Forelimb muscle (tissue), 1 donor: ENCODE results near the gene SDCCAG8. TPM values are rescaled to one million over a fixed set of nuclear protein-coding genes. Genes with fewer than 3 reads are reported as not detected.

Experiments
- DNase-seq: peaks from one replicate; pipeline ENCODE4 v3.0.0-alpha.2; 2013; ENCODE audit warnings: low read depth
- polyA plus RNA-seq: library from polyadenylated mRNA; unstranded; fragments of 120-200 nt; gene quantifications from one replicate; pipeline ENCODE4 v1.2.1, GENCODE V29; 2013; ENCODE audit not compliant: insufficient read length

Gene SDCCAG8
- polyA plus RNA-seq, 1 donor = 22.9 TPM

DNA sequence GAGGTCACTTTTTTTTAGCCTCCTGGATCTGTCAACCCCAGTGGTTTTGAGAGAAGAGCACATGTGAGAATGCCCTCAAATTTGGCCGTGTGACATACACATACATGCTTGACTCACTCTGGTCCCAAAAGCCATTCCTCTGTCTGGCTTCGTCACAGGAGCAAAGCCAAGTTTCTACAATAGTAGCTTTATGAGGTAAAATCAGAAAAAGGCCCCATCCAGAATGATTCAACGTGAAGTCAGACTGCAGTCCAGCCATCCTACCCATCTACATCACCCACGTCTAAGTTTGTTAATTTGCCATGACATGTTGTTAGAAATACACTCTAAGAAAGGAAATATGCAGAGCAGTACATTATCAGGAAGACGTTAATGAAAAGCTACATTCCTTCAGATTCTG, 245.2 kb downstream of the SDCCAG8 start:
- no peak for DNase-seq

DNA sequence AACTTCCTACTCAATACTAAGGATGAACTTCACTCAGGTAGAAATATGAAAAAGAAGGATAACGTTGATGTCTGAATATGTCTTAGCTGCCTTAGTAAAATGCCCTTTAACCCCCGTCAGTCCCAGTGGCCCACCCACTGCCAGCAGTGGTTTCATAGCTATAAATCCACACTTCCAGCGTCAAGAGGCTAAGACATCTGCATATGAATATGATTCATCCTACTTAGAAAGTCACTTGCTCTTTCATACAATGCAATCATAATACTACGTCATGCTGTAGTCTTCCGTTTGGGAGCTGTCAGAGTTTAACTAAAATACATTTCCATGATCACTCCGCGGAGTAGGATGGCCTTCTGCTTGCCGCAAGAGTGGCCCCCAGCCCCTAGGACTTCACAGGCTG, 247.3 kb downstream of the SDCCAG8 start:
- DNase-seq = no peak

DNA sequence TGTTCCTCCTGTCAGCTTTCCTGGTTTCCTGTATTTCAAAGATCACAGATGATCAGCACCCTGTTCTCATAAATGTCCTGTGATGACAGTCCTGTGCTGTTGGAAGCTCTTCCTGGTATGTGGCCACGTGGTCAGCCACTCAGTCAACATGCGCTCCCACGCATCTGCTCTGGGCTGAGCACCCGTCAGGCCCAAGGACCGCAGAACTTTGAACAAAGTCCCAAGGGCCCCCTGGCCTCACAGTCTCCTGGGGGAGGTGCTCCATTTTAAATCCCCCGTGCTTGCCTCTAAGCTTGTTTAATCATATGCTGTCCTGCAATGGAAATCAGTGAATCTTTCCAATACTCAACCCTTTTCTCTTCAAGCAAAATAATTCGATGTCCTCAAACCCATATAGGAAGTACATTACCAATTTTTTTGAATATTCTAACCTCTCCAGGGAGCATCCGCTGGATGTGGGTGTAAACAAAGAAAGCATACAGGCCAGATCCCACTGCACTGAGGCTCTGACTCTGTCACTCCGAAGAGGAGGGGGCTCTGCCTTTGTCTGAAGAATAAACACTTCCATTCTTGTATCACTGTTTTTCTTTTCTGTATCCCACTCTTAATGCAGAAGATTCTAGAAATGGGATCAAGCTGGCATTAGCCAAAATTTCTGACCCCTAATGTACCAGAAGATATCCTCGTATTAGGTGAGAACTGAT, 250.3 kb downstream of the SDCCAG8 start:
- no peak for DNase-seq

DNA sequence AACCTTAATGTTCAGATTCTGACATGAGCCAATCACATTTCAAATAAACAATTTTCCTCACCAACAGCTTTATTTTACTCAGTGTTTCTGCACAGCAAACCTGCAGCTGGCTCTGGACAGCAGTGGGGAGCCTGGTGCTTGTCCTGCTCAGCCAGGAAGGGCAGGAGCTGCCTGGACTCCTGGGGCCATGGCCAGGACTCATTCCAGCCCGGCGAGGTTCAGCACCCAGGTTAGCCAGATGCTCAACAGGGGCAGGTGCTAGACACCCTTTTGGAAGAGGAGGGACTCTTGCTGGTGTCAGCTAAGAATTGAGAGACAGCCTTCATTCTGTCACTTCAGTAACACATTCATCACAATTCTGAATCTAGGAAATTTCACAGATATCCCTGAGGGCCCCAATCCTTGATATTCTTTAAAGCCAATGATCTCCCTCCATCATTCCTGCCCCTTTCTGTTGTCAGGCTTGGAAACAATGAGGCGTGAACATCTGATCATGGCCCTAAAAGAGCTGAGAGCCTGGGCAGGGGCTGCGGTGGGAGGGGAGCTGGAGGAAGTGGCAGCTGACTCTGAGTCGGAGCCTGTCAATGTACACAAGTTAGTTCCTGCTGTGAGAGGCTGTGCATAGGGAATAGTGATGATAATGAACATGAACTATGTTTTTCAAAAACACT, 251.3 kb downstream of the SDCCAG8 start:
- no peak for DNase-seq

DNA sequence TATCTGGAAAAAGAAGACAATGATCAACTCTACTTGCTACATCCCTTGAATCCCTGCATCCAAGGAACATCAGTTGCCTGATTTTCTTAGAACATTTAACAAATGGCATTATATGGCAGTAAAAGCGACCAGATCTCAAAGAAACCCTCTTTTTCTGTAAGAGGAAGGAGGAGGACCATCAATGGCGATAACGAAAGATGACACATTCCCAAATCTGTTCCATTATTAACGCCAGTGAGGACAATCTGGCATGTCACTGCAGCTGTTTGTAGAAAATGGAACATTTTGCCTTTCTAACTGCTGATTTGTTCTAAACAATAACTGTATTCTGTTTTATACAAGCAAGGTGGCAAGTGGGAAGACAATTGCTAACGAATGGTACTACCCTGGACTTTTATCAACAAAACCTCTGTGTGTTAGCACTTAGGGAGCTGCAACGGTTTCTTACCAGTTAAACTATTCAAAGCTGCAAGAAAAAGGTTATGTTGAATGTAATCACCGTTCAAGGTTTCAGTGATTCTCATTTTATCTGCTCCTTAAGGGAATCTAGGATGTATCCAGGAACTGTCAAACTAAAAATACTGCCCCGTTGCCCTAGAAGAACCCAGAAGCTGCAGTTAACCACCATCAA, 251.9 kb downstream of the SDCCAG8 start:
- no peak for DNase-seq

DNA sequence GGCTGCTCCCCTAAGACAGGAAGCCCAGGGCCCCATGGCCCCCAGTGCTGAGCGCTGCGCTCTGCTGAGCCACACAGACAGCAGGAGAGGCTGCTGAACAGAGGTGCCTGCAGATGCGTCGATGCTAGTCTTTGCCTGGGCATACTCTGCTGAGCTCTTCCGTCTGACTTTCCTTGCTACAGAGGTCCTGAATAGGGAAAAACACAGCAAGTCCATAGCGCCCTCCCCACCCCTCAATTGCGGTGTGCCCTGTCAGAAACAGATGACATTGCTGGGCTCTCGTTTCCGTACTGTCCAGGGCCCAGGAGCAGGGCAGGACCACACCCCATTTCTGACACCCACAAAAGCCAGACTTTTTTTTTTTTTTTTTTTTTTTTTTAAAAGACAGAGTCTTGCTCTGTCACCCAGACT, 252.5 kb downstream of the SDCCAG8 start:
- DNase-seq = no peak

DNA sequence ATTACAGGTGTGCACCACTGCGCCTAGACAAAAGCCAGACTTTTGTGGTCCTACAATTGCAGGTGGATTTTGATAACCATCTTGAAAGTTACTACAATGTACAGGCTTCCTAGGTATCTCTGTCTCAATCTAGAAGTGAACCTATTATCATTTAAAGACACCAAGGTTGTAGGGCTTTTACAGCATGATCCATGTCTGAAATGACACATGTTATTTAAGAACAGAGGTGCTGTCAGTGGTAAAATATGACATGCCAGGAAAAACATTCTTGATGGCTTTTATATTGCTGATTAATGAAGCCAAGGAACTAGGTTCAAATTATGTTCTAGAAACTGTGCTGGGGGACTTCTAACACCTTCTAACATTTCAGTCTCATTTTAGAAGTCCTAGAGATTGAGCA, 253.1 kb downstream of the SDCCAG8 start:
- DNase-seq = no peak

DNA sequence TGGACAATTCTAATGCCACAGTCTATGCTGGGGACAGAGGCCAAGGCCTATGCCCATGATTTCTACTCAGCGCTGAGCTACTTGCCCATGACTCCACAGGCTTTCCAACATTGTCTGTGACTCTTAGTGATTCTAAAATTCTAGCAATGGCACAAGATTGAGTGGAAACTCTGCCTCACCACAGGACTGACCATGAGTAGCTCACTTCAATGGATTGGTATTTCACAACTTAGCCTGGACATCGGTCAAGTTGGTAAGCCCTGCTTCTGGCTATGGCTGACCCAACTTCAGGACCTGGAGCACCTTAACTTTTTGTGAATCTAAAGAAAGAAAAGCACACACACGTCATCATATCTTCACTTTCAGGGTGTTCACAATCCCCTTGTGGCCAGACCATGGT, 255.1 kb downstream of the SDCCAG8 start:
- DNase-seq = no peak

DNA sequence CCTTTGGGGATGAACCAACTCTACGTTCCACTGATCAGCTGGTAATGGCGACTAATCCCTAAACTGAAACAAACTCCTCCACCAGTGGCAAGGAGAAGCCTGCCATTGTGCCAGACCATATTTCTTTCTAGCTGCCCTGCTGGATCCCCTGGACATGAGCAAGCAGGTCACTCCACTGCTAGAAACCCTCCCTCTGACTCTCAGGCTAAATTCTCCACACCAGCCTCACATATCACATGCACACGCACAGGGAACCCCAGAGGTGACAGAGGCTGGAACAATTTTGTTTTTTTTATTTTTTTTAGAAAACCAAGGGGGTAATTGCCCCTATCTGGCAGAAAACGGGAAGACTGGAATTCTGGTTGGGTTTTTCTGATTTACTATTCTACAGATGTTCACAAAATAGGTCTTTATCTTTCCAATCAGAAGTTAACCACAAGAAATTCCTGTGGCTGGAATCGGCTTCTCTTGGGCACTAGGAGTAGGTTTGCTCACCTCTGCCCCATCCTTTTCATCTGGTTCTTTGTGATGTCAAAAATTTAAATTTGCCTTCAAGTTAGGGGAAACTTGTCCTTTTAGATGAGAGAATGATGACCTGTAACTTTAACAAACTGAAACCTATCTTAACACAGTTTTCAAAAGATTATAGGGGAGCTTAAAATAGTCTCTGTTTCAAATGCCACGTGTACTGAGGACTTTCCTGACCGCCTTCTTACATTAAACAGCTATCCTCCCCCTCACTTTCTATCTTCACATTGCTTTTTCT, 258.1 kb downstream of the SDCCAG8 start:
- no peak for DNase-seq

DNA sequence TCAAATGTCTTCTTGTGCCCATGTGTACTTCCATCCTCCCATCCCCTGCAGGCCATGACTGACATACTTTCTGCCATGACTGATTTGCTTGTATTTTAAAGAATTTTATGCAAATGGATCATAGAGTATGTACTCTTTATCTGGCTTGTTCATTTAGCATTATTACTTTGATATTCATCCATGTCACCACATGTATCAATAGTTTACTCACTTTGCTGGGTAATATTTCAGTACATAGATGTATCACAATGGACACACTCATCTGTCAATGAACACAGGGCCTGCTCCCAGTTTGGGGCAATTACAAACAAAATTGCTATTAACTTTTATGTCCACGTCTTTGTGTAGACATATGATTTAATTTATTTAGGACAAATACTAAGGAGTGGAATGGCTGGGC, 259.1 kb downstream of the SDCCAG8 start:
- DNase-seq = no peak

DNA sequence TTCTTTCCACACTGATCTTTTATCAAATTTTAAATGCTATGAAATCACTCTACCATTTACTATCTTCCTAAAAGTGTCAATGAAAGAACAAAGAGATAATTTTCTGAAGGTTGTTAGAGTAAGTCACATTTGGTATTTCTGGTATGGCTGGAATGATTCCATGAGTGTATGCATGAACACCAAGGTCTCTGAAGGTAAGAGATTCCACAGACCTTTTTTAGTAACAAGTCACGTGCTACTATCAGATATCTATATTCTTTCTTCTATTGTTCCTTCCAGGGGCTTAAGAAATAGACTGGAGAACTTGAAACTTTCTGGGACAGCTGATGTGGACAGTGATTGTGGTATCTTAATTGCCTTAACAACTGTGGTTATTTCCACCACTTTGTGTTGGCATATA, 265.0 kb downstream of the SDCCAG8 start:
- DNase-seq = no peak

DNA sequence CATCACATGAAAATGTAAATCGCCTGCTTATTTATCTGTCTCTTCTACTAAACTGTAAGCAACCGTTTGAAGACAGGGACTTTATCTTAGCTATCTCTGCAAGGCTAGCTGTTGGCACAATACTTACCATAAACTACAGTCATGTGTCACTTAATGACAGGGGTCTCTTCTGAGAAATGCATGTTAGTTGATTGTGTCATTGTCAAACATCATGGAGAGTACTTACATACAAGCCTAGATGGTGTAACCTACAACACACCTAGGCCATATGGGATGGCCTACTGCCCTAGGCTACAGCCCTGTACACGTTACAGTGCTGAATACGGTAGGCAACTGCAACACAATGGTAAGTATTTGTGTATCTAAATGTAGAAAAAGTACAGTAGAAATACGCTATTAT, 267.9 kb downstream of the SDCCAG8 start:
- DNase-seq = no peak

DNA sequence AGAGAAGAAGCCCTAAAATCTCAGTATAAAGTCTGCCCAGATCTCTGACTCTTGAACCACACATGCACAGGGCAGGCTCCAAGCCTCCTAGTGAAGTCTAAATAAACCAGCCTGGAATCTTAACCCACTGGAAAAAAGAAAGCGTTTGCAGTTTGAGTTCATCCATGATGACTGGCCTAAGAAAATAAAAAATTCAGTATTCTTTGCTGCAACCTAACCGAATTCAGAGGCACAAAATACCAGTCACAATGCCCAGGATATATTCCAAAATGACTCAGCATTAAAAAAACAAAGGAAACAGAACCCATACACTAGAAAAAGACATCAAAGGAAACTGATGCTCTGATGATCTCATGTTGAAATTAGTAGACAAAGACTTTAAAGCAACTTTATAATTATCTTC, 269.2 kb downstream of the SDCCAG8 start:
- DNase-seq = no peak

DNA sequence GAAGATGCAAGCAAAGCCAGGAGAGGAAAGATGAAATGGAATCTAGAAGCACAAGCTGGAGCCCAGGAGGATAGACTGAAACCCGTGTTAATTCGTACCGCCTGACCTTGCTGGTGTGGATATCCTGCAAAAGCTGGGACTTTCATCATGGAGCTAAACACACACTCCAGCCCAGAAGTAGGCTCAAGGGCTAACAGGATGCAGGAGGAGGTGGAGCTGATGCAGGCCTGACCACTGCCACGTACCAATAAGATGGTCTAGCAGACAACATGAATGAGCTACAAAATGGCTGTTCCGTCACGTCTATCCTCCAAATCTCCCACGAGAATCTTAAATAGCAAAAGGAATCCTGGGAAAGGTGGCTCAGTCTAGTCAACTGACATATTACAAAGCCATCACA, 270.3 kb downstream of the SDCCAG8 start:
- DNase-seq = no peak

DNA sequence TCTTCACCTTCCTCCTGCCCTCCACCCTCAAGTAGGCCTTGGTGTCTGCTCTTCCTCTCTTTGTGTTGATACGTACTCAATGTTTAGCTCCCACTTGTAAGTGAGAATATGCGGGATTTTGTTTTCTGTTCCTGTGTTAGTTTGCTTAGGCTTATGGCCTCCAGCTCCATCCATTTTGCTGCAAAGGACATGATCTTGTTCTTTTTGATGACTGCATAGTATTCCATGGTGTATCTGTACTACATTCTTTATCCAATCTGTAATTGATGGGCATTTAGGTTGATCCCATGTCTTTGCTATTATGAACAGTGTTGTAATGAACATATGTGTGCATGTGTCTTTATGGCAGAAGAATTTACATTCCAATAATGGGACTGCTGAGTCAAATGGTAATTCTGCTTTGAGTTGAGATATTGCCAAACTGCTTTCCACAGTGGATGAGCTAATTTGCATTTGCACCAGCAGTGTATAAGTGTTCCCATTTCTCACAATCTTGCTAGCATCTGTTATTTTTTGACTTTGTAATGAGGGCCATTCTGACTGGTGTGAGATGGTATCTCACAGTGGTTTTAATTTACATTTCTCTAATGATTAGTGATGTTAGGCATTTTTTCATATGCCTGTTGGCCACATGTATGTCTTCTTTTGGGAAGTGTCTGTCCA, 272.7 kb downstream of the SDCCAG8 start:
- DNase-seq = no peak

DNA sequence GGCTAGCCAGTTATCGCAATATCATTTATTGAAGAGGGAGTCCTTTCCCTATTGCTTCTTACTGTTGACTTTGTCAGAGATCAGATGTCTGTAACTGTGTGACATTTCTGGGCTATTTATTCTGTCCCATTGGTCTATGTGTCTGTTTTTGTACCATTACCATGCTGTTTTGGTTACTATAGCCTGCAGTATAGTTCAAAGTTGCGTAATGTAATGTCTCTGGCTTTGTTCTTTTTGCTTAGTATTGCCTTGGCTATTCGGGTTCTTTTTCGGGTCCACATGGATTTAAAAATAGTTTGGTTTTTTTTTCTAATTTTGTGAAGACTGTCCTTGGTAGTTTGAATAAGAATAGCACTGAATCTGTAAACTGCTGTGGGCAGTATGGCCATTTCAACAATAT, 273.7 kb downstream of the SDCCAG8 start:
- DNase-seq = no peak

DNA sequence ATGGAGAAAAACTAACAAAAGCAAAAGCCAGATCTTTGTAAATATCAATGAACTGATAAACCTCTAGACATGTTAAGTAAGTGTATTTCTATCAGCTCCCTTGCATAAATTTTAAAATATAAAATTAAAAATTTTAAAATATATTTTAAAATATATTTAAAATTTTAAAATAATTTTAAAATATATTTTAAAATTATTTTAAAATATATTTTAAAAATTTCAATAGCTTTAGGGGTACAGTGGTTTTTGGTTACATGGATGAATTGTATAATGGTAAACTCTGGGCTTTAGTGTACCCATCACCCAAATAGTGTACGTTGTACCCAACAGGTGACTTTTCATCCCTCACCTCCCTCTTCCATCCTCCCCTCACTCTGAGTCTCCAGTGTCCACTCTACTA, 279.2 kb downstream of the SDCCAG8 start:
- DNase-seq = no peak

DNA sequence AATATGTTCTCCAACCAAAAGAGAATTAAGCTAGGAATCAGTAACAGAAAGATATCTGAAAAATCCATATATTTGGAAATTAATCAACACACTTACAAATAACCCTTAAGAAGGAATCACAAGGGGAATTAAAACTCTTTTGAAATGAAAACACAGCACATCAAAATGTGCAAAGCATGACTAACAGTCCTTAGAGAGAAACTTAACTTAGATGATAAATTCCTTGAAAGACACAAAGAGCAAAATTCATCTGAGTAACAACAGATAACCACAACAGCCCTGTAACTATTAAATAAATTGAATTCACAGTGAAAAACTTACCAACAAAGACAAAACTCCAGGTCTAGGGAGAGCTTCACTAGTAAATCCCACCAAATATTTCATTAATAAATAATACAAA, 283.8 kb downstream of the SDCCAG8 start:
- no peak for DNase-seq

DNA sequence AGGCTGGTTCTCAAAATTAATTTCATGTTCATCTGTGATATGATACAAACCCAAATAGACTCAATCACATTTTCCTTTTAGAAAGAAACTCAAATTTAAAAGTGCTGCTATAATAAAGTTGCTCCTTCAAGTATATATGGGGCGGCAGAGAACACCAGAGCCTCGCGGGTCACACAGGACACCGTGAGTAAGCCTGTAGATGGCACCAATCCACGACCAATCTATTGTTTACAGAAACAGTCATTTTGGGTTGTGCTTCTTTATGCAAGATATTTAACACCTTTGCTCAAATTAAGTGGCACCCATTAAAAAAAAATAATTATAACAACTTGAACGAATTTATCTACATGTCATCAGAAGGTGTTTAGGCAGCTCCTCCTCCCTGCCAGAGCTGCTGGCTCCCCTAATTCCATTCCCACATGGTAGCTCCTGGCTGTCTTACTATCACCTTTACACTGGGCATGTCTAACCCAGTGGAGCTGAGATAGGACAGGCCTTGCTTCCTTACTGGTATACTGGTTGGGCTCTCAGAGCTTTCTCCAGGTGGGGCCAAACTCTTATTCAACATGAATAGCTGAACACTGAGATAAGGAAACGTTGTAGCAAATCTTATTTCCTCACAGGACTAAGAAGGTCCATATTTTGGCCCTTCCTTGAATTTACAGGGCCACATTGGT, 287.0 kb downstream of the SDCCAG8 start:
- DNase-seq = no peak

DNA sequence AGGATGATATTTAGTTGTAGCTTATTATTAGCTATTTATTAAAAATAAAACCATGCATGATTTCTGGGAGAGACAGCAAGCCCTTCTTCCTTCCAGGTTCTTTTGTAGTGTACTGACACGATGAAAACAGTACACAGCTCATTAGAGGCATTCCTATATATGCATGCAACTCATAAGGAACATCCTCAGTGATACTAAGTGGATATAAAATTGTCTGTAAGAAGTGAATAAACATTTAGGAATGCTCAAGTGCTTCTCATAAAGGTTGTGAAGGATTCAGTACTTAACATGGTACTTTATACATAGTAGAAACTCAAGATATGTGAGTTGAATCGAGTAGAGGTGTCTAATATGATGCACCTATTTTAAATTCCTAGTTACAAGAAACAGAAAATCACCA, 287.7 kb downstream of the SDCCAG8 start:
- no peak for DNase-seq

DNA sequence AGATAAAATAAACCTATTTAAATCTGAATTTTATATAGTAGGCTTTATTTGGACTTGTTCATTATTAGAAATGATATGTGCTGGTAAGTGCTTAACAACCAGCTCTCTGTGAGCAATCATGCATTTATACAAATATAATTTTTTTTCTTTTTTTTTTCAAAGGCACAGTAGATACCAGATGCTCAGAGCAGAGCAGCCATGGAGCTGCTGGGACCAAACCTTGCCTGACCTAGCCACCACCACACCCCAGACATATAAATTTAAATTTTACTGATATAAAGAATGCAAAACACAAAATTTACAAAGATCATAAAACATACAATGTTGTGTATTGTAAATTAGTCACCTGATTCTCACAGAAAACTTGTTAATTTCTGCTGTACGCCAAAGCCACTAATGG, 290.6 kb downstream of the SDCCAG8 start:
- no peak for DNase-seq
